ENCODE results near the gene CERS4.
"Not testable (repeated sequence)": the region's sequence is repeated elsewhere in the genome, so short reads cannot be mapped to it uniquely, and the experiment has no call there.

The CERS4 gene

GRCh38 chr19:8208922-8209461 lies at the start of gene CERS4:
TSS of gene CERS4 (plus strand) at chr19:8209370. CDS start at chr19:8251077, 41,707 bp downstream.
- DNase-seq: no peak

- DNase-seq: no peak
Measured at GRCh38 chr19:8161135-8161646, 48.0 kb upstream of the CERS4 start.

GRCh38 chr19:8163759-8164158 lies 45.4 kb upstream of the CERS4 start:
- no peak for DNase-seq

GRCh38 chr19:8167985-8168384 lies 41.2 kb upstream of the CERS4 start:
- DNase-seq: no peak

- DNase-seq: no peak
Measured at GRCh38 chr19:8168537-8168936, 40.6 kb upstream of the CERS4 start.

GRCh38 chr19:8174706-8175105 lies 34.5 kb upstream of the CERS4 start:
- no peak for DNase-seq

GRCh38 chr19:8180018-8180417 lies 29.2 kb upstream of the CERS4 start:
- DNase-seq: no peak

- no peak for DNase-seq
Measured at GRCh38 chr19:8184274-8184673, 24.9 kb upstream of the CERS4 start.

GRCh38 chr19:8185343-8186068 lies 23.7 kb upstream of the CERS4 start:
- no peak for DNase-seq

GRCh38 chr19:8192221-8192820 lies 16.8 kb upstream of the CERS4 start:
- no peak for DNase-seq

- no peak for DNase-seq
Measured at GRCh38 chr19:8194528-8195267, 14.5 kb upstream of the CERS4 start.

- no peak for DNase-seq
Measured at GRCh38 chr19:8196271-8196927, 12.8 kb upstream of the CERS4 start.

GRCh38 chr19:8203288-8204120 lies 5.7 kb upstream of the CERS4 start:
- not testable (repeated sequence) for DNase-seq

- DNase-seq: no peak
Measured at GRCh38 chr19:8204961-8205360, 4.2 kb upstream of the CERS4 start.

- no peak for DNase-seq
Measured at GRCh38 chr19:8206147-8207087, 2.8 kb upstream of the CERS4 start.

- not testable (repeated sequence) for DNase-seq
Measured at GRCh38 chr19:8207326-8207725, 1.8 kb upstream of the CERS4 start.

- DNase-seq: no peak
Measured at GRCh38 chr19:8208119-8208921, 850 bp upstream of the CERS4 start.

- peak; percentile 73 for DNase-seq
Measured at GRCh38 chr19:8209462-8210378, 550 bp downstream of the CERS4 start.
